HG02610 (cell line): ENCODE results near the gene LRRC75A.

ENCODE experiments used
- ATAC-seq: cut with Tn5 transposase; IDR thresholded peaks from one replicate; pipeline ENCODE4 v1.9.1; 2021; ENCODE audit warnings: mild to moderate bottlenecking, moderate library complexity; ENCODE audit not compliant: unreplicated experiment

The LRRC75A gene

DNA sequence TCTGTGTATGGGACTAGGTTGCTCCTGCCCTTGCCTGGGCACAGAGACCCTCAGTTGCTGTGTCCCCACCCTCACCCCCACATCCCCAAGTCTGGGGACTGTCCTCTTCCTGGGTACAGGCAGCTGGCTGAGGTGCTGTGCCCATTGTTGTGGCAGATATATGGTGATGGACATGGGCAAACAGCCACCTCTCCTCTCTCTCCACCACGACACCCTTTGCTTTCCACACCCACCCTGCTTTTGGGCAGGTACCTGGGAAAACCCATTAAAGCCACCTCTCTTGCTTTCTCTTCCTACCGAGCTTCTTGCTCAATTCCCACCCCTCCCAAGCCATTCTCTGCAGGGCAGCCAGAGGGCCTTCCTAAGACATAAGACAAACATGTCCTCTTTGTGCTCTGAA lies 54.9 kb downstream of the LRRC75A start:
- no peak for ATAC-seq

- ATAC-seq, result no peak
Measured at GRCh38 chr17:16435925-16436886, 55.8 kb downstream of the LRRC75A start.

DNA sequence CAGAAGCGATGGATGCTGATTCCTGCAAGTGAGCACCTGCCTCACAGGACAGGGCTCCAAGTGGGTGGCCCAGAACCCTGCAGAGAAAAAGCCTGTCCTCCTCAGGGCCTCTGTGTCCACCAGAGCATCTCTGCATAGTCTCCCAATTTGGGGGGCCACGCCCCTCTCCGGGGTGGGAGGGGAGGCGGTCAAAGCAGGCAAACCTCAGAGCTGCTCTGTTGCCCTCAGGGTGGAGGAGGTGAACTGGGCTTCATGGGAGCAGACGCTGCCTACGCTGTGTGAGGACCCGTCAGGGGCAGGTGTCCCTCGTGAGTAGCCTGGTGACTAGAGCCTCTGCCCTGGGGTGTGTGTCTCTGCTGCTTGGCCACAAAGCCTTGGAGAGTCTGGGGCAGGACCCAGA lies 57.3 kb downstream of the LRRC75A start:
- ATAC-seq, result no peak

DNA sequence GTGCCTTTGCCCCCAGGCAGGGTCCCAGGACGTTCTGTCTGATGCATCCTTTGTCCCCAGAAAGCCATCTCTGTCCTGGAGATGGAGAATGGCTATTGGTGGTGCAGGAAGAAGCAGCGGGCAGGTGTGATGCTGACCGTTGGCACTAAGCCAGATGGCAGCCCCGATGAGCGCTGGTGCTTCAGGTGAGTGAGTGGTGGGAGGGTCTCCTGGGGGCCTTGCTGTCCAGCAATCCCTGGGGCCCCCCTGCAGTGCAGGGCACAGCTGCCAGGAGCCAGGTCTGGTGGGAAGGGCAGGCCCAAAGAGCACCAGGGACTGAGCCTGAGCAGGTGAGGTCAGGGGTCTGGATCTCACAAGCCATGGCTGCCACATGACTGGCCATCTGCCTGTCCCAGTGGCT lies 58.5 kb downstream of the LRRC75A start:
- ATAC-seq, result no peak

DNA sequence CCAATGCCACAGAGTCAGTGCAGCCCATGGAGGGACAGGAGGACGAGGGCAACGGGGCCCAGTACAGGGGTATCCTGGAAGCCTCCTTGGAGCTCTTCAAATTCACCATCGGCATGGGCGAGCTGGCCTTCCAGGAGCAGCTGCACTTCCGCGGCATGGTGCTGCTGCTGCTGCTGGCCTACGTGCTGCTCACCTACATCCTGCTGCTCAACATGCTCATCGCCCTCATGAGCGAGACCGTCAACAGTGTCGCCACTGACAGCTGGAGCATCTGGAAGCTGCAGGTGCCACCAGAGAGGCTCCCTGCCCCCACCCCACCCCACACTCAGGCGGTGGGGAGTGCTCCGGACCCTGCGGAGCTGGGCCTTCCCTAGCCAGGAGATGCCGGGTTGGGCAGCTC lies 60.0 kb downstream of the LRRC75A start:
- no peak for ATAC-seq

GRCh38 chr17:16430650-16431049 lies 61.3 kb downstream of the LRRC75A start:
- ATAC-seq, result no peak

DNA sequence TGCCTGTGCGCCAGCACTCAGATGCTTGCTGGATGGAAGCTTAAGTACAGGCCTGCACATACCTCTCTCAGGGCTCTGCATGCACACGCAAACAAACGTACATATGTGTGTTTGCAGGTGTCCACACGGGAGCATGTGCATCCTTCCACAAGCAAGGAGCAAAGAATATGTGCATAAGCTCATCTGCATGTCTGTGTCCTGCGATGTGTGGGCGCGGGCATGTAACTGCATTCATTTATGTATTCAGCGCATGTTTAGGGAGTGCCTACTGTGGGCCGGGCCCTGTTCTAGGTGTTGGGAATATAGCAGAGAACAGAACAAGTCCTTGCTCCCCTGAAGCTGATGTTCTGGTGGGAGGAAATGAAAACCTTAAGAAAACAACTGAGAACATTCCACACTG lies 62.9 kb downstream of the LRRC75A start:
- ATAC-seq, result no peak

DNA sequence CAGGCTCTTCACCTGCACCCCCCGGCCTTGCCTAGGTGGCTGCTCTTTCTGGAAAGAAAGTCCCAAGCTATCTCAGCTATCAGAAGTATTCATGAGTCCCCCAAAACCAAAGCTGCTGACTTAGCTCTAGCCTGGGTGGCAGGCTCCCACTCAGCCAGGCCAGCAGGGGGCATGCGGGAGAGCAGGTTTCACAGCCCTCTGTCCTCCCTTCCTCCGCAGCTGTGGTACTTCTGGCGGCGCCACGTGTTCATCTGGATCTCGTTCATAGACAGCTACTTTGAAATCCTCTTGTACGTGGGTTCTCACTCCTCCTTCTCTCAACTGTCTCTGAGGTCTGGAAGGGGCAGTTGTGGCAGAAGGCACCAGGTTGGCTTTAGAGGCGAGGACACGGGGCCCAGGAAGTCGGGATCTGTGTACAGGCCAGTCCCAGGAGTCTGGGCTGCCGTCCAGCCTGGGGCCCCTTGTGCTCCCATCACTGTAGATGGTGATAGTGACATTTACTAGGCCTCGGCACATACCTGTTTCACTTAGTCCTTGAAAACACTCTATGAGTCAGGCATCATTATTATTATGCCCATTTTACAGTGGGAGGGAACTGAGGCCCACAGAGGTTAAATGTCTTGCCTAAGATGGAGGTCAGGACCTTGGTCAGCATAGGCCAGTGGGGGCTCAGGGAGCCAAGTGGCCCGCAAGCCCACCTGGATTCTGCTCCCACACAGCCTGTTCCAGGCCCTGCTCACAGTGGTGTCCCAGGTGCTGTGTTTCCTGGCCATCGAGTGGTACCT lies 63.7 kb downstream of the LRRC75A start:
- ATAC-seq, result no peak

- ATAC-seq, result no peak
Measured at GRCh38 chr17:16427020-16427419, 65.0 kb downstream of the LRRC75A start.

GRCh38 chr17:16425698-16426659 lies 66.0 kb downstream of the LRRC75A start:
- ATAC-seq, result no peak

GRCh38 chr17:16425202-16425601 lies 66.8 kb downstream of the LRRC75A start:
- ATAC-seq, result no peak

GRCh38 chr17:16423226-16423872 lies 68.6 kb downstream of the LRRC75A start:
- no peak for ATAC-seq

DNA sequence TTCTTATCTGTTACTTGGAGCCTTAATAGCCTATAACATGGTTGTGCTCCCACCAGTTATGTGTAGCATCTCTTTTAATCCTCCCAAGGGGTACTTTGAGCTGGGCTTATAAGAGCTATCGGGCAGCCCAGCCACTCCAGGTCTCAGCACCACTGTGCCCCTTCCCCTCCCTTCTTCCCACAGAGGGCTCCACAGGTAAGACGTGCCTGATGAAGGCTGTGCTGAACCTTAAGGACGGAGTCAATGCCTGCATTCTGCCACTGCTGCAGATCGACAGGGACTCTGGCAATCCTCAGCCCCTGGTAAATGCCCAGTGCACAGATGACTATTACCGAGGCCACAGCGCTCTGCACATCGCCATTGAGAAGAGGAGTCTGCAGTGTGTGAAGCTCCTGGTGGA lies 69.6 kb downstream of the LRRC75A start:
- no peak for ATAC-seq

DNA sequence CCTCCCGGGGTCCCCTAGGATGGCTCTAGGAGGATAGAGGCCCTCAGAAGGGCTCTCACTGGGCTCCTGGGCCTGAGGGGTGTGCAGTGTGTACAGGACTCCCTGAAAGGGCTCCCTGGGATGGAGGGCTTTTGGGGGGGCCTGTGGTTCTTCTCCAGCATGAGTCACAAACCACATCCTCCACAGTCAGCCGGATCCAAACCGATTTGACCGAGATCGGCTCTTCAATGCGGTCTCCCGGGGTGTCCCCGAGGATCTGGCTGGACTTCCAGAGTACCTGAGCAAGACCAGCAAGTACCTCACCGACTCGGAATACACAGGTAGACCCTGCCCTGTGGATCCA lies 72.1 kb downstream of the LRRC75A start:
- ATAC-seq, result no peak

DNA sequence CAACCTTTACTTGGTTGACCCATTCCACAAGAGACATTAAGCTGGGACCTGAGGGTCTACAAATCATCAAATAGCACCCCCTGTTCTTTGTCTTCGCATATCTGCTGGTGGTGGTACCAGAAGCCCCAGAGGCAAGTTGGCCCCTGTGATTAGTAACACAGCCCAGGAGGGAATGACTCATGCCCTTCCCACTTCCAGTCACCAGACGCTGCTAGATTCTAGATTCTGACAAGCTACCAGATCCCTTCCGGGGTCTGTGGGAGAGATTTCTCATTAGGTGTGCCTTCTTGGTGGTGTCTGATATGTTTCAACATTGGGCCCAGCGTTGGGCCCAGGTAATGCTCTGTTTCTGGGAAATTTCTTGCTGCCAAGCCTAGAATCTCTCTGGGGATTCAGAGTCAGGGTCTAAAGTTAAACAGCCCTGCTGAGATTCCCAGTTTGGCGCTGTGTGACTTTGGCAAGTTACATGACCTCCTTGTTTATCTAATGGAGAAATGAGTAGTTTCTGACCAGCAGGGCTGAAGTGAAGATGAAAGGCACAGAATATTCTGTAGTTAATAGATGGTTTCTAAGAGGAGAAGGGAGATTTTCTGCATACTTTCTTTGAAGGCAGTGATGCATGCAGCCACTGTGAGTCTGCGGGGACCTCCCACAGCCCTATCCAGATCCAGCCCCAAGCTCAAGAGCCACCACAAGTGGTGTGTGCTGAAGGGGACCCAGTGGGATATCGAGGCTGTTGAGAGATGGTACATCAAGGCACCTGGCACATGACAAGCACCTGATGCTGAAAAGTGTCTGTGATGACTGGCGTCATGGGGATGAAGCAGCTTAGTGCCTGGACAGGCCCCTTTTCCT lies 72.7 kb downstream of the LRRC75A start:
- peak; percentile 37 for ATAC-seq

DNA sequence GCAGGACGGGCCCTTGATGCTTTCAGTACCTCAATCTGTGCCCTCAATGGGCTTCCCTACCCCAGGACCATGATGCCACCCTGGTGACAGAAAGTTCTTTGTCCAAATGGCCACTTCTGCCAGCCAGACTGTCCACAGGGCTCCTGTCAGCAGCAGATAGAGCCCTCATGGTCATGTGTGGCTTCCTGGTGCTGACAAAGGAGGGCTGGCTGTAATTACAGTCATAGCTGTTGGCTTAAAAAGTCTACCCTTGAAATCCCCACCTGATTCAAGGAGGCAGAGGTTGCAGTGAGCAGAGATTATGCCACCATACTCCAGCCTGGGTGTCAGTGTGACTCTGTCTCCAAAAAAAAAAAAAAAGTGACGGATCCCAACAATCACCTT lies 73.3 kb downstream of the LRRC75A start:
- no peak for ATAC-seq

- no peak for ATAC-seq
Measured at GRCh38 chr17:16417896-16418684, 73.9 kb downstream of the LRRC75A start.

DNA sequence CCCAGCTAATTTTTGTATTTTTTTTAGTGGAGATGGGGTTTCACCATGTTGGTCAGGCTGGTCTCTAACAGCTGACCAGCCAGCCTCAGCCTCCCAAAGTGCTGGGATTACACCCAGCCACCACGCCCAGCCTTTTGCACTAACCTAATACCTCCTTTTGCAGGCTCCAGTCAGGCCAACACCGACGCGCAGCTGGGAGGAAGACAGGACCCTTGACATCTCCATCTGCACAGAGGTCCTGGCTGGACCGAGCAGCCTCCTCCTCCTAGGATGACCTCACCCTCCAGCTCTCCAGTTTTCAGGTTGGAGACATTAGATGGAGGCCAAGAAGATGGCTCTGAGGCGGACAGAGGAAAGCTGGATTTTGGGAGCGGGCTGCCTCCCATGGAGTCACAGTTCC lies 74.6 kb downstream of the LRRC75A start:
- ATAC-seq, result no peak
